Measurements from ENCODE around the gene KRTAP10-6.

Gene KRTAP10-6

GRCh38 chr21:44556879-44557278, 35.4 kb downstream of the KRTAP10-6 start:
- peak; percentile 44 for DNase-seq (ENCODE audit: low read depth)
- H3K4me3 ChIP-seq (ENCODE audit: low read depth, low read length) = no peak overlapping the region
- TF ChIP-seq POLR2A (IDR thresholded peaks at IDR 0.05; ENCODE audit: extremely low read depth, insufficient read length) (no peak), MYC (IDR thresholded peaks at IDR 0.05; ENCODE audit: low read depth, low read length) (peak; percentile 38; the same call in 1 of the 2 replicates), MAX (IDR thresholded peaks at IDR 0.05; ENCODE audit: low read depth, low read length) (peak; percentile 74)
- TF ChIP-seq, protein P1, sequence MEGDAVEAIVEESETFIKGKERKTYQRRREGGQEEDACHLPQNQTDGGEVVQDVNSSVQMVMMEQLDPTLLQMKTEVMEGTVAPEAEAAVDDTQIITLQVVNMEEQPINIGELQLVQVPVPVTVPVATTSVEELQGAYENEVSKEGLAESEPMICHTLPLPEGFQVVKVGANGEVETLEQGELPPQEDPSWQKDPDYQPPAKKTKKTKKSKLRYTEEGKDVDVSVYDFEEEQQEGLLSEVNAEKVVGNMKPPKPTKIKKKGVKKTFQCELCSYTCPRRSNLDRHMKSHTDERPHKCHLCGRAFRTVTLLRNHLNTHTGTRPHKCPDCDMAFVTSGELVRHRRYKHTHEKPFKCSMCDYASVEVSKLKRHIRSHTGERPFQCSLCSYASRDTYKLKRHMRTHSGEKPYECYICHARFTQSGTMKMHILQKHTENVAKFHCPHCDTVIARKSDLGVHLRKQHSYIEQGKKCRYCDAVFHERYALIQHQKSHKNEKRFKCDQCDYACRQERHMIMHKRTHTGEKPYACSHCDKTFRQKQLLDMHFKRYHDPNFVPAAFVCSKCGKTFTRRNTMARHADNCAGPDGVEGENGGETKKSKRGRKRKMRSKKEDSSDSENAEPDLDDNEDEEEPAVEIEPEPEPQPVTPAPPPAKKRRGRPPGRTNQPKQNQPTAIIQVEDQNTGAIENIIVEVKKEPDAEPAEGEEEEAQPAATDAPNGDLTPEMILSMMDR (IDR thresholded peaks at IDR 0.05; ENCODE audit: low read depth, low read length) = no peak

DNA sequence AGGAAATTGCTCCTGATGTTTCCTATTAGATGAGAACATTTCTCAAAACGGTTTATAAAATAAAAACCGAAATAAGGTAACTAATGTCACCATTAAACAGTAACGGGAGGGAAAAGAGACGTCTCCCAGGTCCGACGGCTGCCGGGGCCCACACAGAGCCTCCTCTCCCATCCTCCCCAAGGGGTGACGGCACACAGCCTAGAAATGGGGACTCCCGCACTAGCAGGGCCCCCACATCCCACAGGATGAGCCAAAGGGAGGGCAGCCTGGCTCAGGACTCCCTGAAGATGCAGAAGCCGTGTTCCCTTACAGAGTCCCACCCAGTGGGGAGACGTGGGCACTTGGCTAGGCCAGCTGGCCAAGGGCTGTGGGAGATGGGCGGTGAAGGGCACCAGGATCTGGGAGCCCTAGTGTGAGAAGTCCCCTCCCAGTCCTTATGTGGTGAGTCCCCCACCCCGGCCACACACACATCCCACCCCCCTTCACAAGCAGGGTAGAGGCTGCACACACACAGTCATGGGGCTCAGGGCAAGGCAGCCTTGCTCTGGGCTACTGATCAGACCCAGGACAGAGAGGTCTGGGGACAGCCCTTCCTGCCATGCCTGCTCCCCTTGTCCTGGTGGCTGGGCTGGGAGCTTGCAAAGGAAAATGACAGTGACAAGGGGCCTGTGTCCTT, 37.0 kb downstream of the KRTAP10-6 start:
- no peak overlapping the region for H3K4me3 ChIP-seq (ENCODE audit: low read depth, low read length)
- no peak for DNase-seq (ENCODE audit: low read depth)
- no peak for TF ChIP-seq POLR2A (IDR thresholded peaks at IDR 0.05; ENCODE audit: extremely low read depth, insufficient read length)
- no peak for TF ChIP-seq MAX (IDR thresholded peaks at IDR 0.05; ENCODE audit: low read depth, low read length)
- no peak for TF ChIP-seq MYC (IDR thresholded peaks at IDR 0.05; ENCODE audit: low read depth, low read length)
- TF ChIP-seq, protein P1 (IDR thresholded peaks at IDR 0.05; ENCODE audit: low read depth, low read length) = no peak

- no peak for TF ChIP-seq MAX (IDR thresholded peaks at IDR 0.05; ENCODE audit: low read depth, low read length)
- TF ChIP-seq MYC (IDR thresholded peaks at IDR 0.05; ENCODE audit: low read depth, low read length) = no peak
- TF ChIP-seq, protein P1 (IDR thresholded peaks at IDR 0.05; ENCODE audit: low read depth, low read length) = no peak
- TF ChIP-seq POLR2A (IDR thresholded peaks at IDR 0.05; ENCODE audit: extremely low read depth, insufficient read length) = no peak
- H3K4me3 ChIP-seq (ENCODE audit: low read depth, low read length) = no peak overlapping the region
- no peak for DNase-seq (ENCODE audit: low read depth)
Measured at GRCh38 chr21:44552681-44553080, 39.6 kb downstream of the KRTAP10-6 start.

GRCh38 chr21:44552136-44552535, 40.2 kb downstream of the KRTAP10-6 start:
- no peak for DNase-seq (ENCODE audit: low read depth)
- H3K4me3 ChIP-seq (ENCODE audit: low read depth, low read length) = no peak overlapping the region
- TF ChIP-seq MYC (IDR thresholded peaks at IDR 0.05; ENCODE audit: low read depth, low read length) (no peak), MAX (IDR thresholded peaks at IDR 0.05; ENCODE audit: low read depth, low read length) (no peak), POLR2A (IDR thresholded peaks at IDR 0.05; ENCODE audit: extremely low read depth, insufficient read length) (no peak)
- TF ChIP-seq, protein P1 (IDR thresholded peaks at IDR 0.05; ENCODE audit: low read depth, low read length) = no peak

DNA sequence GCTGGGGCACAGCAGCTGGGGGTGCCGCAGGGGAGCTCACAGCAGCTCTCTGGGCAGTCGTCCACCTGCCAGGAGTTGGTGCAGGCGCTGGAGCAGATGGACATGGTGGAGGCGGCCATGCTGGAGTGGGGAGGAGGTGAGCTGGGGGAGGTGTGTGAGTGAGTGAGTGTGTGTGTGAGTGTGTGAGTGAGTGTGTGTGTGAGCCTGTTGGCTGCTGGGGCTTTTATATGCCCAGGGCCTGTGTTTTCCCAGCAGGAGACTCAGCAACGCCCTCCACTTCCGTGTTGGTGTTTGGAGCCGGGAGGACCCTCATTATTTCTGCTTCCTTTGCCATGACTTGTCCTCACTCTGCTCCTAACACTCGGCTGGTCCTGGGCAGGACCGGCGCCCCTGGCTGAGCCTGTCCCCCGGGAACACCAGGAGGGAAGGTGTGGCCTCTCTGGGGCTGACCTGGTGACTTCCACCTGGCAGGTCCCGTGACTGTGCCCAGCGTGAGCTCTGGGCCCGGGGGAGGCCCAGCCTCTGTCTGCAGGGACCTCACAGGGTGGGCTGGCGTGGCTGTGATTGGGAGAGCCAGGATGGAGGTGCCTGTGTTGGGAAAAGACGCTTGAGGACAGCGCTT, 40.9 kb downstream of the KRTAP10-6 start, which contains the start of gene KRTAP10-2:
Gene KRTAP10-2 (minus strand): TSS at position 166 of the 622 bp plus-strand sequence. CDS start 47 bp downstream, at position 119.
- DNase-seq (ENCODE audit: low read depth) = no peak

More for the DNA sequence above, 40.9 kb downstream of the KRTAP10-6 start, which contains the start of gene KRTAP10-2:
- TF ChIP-seq, protein P1 (IDR thresholded peaks at IDR 0.05; ENCODE audit: low read depth, low read length) = no peak
- TF ChIP-seq MAX (IDR thresholded peaks at IDR 0.05; ENCODE audit: low read depth, low read length) = no peak
- TF ChIP-seq POLR2A (IDR thresholded peaks at IDR 0.05; ENCODE audit: extremely low read depth, insufficient read length) = no peak
- TF ChIP-seq MYC (IDR thresholded peaks at IDR 0.05; ENCODE audit: low read depth, low read length) = no peak
- no peak within 1 kb of the TSS for H3K4me3 ChIP-seq (ENCODE audit: low read depth, low read length)

Data from NB4 (cell line).